Measurements from ENCODE around the gene COLGALT1. TPM values are rescaled to one million over a fixed set of nuclear protein-coding genes. Genes with fewer than 3 reads are reported as not detected.
"Not testable (repeated sequence)": the region's sequence is repeated elsewhere in the genome, so short reads cannot be mapped to it uniquely, and the experiment has no call there.

The COLGALT1 gene
- total RNA-seq, 1 donor from 2014 or later, result 140 TPM

DNA sequence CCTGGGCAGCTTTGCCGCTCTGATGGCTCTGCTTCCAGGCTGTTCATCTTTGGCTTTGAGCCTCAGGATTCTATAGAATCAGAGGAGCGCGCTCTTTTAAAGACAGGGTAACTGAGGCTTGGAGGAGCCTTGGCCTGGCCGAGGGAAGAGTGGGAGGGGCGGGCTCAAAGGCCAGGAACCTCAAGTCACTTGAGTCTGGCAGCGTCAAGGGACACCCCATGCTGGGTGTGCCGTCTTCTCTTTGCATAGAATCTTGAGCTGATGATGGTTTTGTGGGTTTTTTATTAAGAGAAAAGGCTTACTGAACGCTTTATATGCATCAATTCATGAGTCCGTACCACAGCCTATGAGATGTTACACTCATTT, 42.9 kb upstream of the COLGALT1 start:
- Mint-ChIP-seq H3K4me3 (ENCODE audit: unreplicated experiment) (peak overlapping the region; percentile 89), H3K9me3 (ENCODE audit: low read depth) (peaks cover 5% of the 10 kb centered on the region), H3K4me1 (ENCODE audit: low read depth) (peaks cover 43% of the 10 kb centered on the region), H3K27me3 (ENCODE audit: low read depth) (no peaks in the 10 kb centered on the region), H3K36me3 (ENCODE audit: low read depth) (peaks cover 15% of the 10 kb centered on the region), H3K27ac (ENCODE audit: unreplicated experiment) (peak overlapping the region; percentile 57)
- DNase-seq (ENCODE audit: low spot score), result no peak
- TF ChIP-seq, protein P1, sequence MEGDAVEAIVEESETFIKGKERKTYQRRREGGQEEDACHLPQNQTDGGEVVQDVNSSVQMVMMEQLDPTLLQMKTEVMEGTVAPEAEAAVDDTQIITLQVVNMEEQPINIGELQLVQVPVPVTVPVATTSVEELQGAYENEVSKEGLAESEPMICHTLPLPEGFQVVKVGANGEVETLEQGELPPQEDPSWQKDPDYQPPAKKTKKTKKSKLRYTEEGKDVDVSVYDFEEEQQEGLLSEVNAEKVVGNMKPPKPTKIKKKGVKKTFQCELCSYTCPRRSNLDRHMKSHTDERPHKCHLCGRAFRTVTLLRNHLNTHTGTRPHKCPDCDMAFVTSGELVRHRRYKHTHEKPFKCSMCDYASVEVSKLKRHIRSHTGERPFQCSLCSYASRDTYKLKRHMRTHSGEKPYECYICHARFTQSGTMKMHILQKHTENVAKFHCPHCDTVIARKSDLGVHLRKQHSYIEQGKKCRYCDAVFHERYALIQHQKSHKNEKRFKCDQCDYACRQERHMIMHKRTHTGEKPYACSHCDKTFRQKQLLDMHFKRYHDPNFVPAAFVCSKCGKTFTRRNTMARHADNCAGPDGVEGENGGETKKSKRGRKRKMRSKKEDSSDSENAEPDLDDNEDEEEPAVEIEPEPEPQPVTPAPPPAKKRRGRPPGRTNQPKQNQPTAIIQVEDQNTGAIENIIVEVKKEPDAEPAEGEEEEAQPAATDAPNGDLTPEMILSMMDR (IDR thresholded peaks at IDR 0.05), result no peak

DNA sequence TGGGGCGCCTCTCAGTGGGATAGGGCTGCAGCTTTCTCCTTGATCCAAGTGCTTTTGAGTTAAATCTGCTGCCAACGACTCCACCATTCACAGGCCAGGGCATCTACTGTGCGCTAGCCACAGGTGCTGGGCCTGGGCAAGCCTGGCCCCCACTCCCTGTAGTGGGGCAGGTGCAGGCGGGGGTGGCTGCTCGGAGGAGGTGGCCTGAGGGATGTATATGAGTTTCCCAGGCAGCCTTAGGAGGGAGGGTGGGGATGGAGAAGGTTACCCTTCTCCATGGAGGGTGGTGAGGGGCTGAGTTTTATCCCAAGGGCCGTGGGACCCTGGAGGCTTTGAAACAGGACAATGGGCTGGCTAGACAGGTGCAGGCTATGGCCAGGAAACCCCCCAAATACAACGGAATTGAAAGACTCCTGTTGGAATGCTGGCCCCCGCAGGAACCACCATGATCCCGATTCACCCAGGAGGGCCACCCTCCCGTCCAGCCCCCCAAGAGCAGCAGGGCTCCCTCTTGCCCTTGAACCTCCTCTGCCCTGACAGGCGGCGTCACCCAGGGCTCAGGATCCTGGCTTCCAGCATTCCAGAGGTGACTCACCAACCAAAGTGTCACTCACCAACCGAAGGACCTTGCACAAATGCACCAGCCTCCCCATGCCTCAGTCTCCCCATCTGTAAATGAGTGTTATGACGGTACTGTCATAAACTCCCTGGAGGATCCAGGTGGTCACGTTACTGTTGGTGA, 39.9 kb upstream of the COLGALT1 start:
- DNase-seq (ENCODE audit: low spot score), result no peak
- TF ChIP-seq, protein P1 (IDR thresholded peaks at IDR 0.05), result no peak
- Mint-ChIP-seq H3K27me3 (ENCODE audit: low read depth) (no peaks in the 10 kb centered on the region), H3K4me1 (ENCODE audit: low read depth) (peaks cover 21% of the 10 kb centered on the region), H3K36me3 (ENCODE audit: low read depth) (peaks cover 24% of the 10 kb centered on the region), H3K4me3 (ENCODE audit: unreplicated experiment) (no peak overlapping the region), H3K9me3 (ENCODE audit: low read depth) (peaks cover 5% of the 10 kb centered on the region), H3K27ac (ENCODE audit: unreplicated experiment) (no peak overlapping the region)

DNA sequence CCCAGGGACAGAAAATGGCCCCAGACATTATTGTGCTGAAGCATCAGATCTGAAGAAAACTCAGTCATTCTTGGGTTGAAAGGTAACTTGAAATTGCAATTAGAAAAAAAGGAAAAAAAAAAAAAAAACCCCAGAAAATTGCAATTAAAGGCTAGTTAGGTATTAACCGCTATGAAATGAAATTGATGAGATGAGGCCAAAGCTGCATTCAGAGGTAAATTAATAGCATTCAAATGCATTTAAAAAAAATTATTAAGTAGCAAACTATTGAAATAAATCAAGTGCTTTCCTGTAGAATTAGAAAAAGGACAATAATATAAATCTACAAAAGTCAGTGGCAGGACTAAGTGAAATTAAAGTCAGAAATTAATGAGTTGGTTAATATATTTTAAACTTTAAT, 37.6 kb upstream of the COLGALT1 start:
- Mint-ChIP-seq H3K27me3 (ENCODE audit: low read depth) (no peaks in the 10 kb centered on the region), H3K4me3 (ENCODE audit: unreplicated experiment) (no peak overlapping the region), H3K4me1 (ENCODE audit: low read depth) (peaks cover 10% of the 10 kb centered on the region), H3K27ac (ENCODE audit: unreplicated experiment) (no peak overlapping the region), H3K36me3 (ENCODE audit: low read depth) (peaks cover 24% of the 10 kb centered on the region), H3K9me3 (ENCODE audit: low read depth) (peaks cover 5% of the 10 kb centered on the region)
- no peak for DNase-seq (ENCODE audit: low spot score)
- TF ChIP-seq, protein P1 (IDR thresholded peaks at IDR 0.05), result no peak

DNA sequence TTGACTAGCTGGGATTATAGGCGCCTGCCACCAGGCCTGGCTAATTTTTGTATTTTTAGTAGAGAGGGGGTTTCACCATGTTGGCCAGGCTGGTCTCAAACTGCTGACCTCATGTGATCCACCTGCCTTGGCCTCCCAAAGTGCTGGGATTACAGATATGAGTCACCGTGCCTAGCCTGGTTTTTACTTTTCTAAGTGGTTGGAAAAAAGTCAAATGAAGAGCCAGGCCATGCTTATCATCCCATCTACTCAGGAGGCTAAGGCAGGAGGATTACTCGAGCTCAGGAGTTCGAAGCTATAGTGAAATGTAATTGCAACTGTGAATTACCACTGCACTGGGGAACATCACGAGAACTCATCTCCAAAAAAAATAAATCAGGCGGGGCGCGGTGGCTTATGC, 36.8 kb upstream of the COLGALT1 start:
- H3K4me1 Mint-ChIP-seq (ENCODE audit: low read depth), result peaks cover 12% of the 10 kb centered on the region
- H3K36me3 Mint-ChIP-seq (ENCODE audit: low read depth), result peaks cover 24% of the 10 kb centered on the region
- H3K9me3 Mint-ChIP-seq (ENCODE audit: low read depth); H3K4me3 Mint-ChIP-seq (ENCODE audit: unreplicated experiment); DNase-seq (ENCODE audit: low spot score); H3K27ac Mint-ChIP-seq (ENCODE audit: unreplicated experiment); H3K27me3 Mint-ChIP-seq (ENCODE audit: low read depth): not testable (repeated sequence)

DNA sequence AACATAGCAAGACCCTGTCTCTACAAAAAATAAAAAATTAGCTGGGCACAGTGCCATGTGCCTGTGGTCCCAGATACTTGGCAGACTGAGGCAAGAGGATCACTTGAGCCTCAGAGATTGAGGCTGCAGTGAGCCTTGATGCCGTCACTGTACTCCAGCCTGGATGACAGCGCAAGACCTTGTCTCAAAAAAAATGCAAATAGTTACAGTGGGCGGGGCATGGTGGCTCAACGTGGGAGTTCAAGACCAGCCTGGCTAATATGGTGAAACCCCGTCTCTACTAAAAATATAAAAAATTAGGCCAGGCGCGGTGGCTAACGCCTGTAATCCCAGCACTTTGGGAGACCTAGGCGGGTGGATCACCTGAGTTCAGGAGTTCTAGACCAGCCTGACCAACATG, 35.5 kb upstream of the COLGALT1 start:
- no peak for DNase-seq (ENCODE audit: low spot score)
- peaks cover 6% of the 10 kb centered on the region for H3K4me1 Mint-ChIP-seq (ENCODE audit: low read depth)
- no peaks in the 10 kb centered on the region for H3K27me3 Mint-ChIP-seq (ENCODE audit: low read depth)
- H3K4me3 Mint-ChIP-seq (ENCODE audit: unreplicated experiment), result no peak overlapping the region
- H3K27ac Mint-ChIP-seq (ENCODE audit: unreplicated experiment), result no peak overlapping the region
- H3K9me3 Mint-ChIP-seq (ENCODE audit: low read depth), result peaks cover 5% of the 10 kb centered on the region
- peaks cover 24% of the 10 kb centered on the region for H3K36me3 Mint-ChIP-seq (ENCODE audit: low read depth)
- TF ChIP-seq, protein P1 (IDR thresholded peaks at IDR 0.05), result no peak

DNA sequence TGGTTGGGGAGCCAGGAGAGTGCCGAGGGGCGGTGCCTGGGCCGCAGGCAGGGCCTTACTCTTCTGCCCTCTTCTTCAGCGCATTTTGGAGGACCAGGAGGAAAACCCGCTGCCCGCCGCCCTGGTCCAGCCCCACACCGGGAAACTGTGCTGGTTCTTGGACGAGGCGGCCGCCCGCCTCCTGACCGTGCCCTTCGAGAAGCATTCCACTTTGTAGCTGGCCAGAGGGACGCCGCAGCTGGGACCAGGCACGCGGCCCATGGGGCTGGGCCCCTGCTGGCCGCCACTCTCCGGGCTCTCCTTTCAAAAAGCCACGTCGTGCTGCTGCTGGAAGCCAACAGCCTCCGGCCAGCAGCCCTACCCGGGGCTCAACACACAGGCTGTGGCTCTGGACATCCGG, 34.6 kb upstream of the COLGALT1 start:
- Mint-ChIP-seq H3K4me3 (ENCODE audit: unreplicated experiment) (no peak overlapping the region), H3K9me3 (ENCODE audit: low read depth) (peaks cover 5% of the 10 kb centered on the region), H3K36me3 (ENCODE audit: low read depth) (peaks cover 22% of the 10 kb centered on the region), H3K27ac (ENCODE audit: unreplicated experiment) (no peak overlapping the region), H3K4me1 (ENCODE audit: low read depth) (peaks cover 6% of the 10 kb centered on the region), H3K27me3 (ENCODE audit: low read depth) (no peaks in the 10 kb centered on the region)
- TF ChIP-seq, protein P1 (IDR thresholded peaks at IDR 0.05), result no peak
- DNase-seq (ENCODE audit: low spot score), result no peak

Data from chondrocyte (in vitro differentiated cells).